Ishikawa (cell line): ENCODE measurements around the gene HOPX.

Experiments
- CEBPB ChIP-seq: IDR thresholded peaks from 2 replicates; pipeline ENCODE4 v1.6.1; 2012
- CREB1 ChIP-seq: IDR thresholded peaks from 2 replicates; pipeline ENCODE4 v1.6.1; 2012; ENCODE audit warnings: low read depth
- EGR1 ChIP-seq: IDR thresholded peaks from 2 replicates; pipeline ENCODE4 v1.6.1; 2012
- EP300 ChIP-seq: IDR thresholded peaks from 2 replicates; pipeline ENCODE4 v1.6.1; 2012; ENCODE audit warnings: borderline replicate concordance
- FOXM1 ChIP-seq: IDR thresholded peaks from 2 replicates; pipeline ENCODE4 v1.6.1; 2012; ENCODE audit warnings: low read depth, borderline replicate concordance
- MAX ChIP-seq: IDR thresholded peaks from 2 replicates; pipeline ENCODE4 v1.6.1; 2012
- NFIC ChIP-seq: IDR thresholded peaks from 2 replicates; pipeline ENCODE4 v1.6.1; 2012
- RAD21 ChIP-seq: IDR thresholded peaks from 2 replicates; pipeline ENCODE4 v1.6.1; 2012; ENCODE audit warnings: low read depth
- REST ChIP-seq: IDR thresholded peaks from 2 replicates; pipeline ENCODE4 v1.6.1; 2012; ENCODE audit warnings: low read depth, mild to moderate bottlenecking
- TAF1 ChIP-seq: IDR thresholded peaks from 2 replicates; pipeline ENCODE4 v1.6.1; 2012; ENCODE audit warnings: low read depth, mild to moderate bottlenecking
- TEAD4 ChIP-seq: IDR thresholded peaks from 2 replicates; pipeline ENCODE4 v1.6.1; 2012
- USF1 ChIP-seq: IDR thresholded peaks from 2 replicates; pipeline ENCODE4 v1.6.1; 2012
- YY1 ChIP-seq: IDR thresholded peaks from 2 replicates; pipeline ENCODE4 v1.6.1; 2012; ENCODE audit warnings: low read depth
- ZBTB7A ChIP-seq: IDR thresholded peaks from 2 replicates; pipeline ENCODE4 v1.6.1; 2012; ENCODE audit warnings: low read depth

- TF ChIP-seq TAF1 (no peak), CEBPB (no peak), EP300 (no peak), REST (no peak), TEAD4 (no peak), ZBTB7A (no peak), RAD21 (no peak), MAX (no peak), CREB1 (no peak), EGR1 (no peak), FOXM1 (no peak), USF1 (no peak), NFIC (no peak), YY1 (no peak)
Measured at GRCh38 chr4:56681158-56681852, at the start of gene HOPX.
